T-helper 2 cell treated with Interferon-gamma antibody and Interleukin-4, amounts not matched to agents 5 μg/mL and 100 μg/mL, for 36 hours (primary cell): Measurements from ENCODE around the gene FRMD4B.

ENCODE experiments used
- DNase-seq: peaks from one replicate; pipeline ENCODE4 v3.0.0; 2021; ENCODE audit warnings: low spot score
- H3K27ac Mint-ChIP-seq: one replicate; pipeline ENCODE4 v1.8.0; 2021; ENCODE audit warnings: mild to moderate bottlenecking, mixed read lengths
- H3K27me3 Mint-ChIP-seq: one replicate; pipeline ENCODE4 v1.8.0; 2021; ENCODE audit warnings: low read depth, mixed read lengths
- H3K36me3 Mint-ChIP-seq: one replicate; pipeline ENCODE4 v1.8.0; 2021; ENCODE audit warnings: low read depth, mixed read lengths
- H3K4me1 Mint-ChIP-seq: one replicate; pipeline ENCODE4 v1.8.0; 2021; ENCODE audit warnings: low read depth, mixed read lengths
- H3K4me3 Mint-ChIP-seq: one replicate; pipeline ENCODE4 v1.8.0; 2022; ENCODE audit warnings: mild to moderate bottlenecking, moderate library complexity, mixed read lengths
- H3K9me3 Mint-ChIP-seq: one replicate; pipeline ENCODE4 v1.8.0; 2021; ENCODE audit warnings: mixed read lengths

FRMD4B gene

GRCh38 chr3:69313251-69313650 is 72.6 kb downstream of the FRMD4B start:
- H3K4me3 Mint-ChIP-seq, result no peak overlapping the region
- no peak for DNase-seq
- H3K27ac Mint-ChIP-seq, result no peak overlapping the region
- no peaks in the 10 kb centered on the region for H3K36me3 Mint-ChIP-seq
- no peaks in the 10 kb centered on the region for H3K9me3 Mint-ChIP-seq
- peaks cover 5% of the 10 kb centered on the region for H3K4me1 Mint-ChIP-seq
- no peaks in the 10 kb centered on the region for H3K27me3 Mint-ChIP-seq

- H3K4me3 Mint-ChIP-seq, result no peak overlapping the region
- H3K27ac Mint-ChIP-seq, result no peak overlapping the region
- no peaks in the 10 kb centered on the region for H3K36me3 Mint-ChIP-seq
- H3K27me3 Mint-ChIP-seq, result no peaks in the 10 kb centered on the region
- H3K9me3 Mint-ChIP-seq, result no peaks in the 10 kb centered on the region
- no peak for DNase-seq
- peaks cover 13% of the 10 kb centered on the region for H3K4me1 Mint-ChIP-seq
These were observed 76.1 kb downstream of the FRMD4B start for GRCh38 chr3:69309814-69310213.

GRCh38 chr3:69306239-69307185 is 79.4 kb downstream of the FRMD4B start:
- Mint-ChIP-seq H3K27ac (peak overlapping the region; percentile 12), H3K9me3 (no peaks in the 10 kb centered on the region), H3K36me3 (no peaks in the 10 kb centered on the region), H3K27me3 (no peaks in the 10 kb centered on the region), H3K4me3 (peak overlapping the region; percentile 56), H3K4me1 (peaks cover 14% of the 10 kb centered on the region)
- DNase-seq, result peak; percentile 71

GRCh38 chr3:69305011-69305410 is 80.9 kb downstream of the FRMD4B start:
- Mint-ChIP-seq H3K9me3 (no peaks in the 10 kb centered on the region), H3K27ac (no peak overlapping the region), H3K27me3 (no peaks in the 10 kb centered on the region), H3K36me3 (no peaks in the 10 kb centered on the region), H3K4me3 (no peak overlapping the region), H3K4me1 (peaks cover 14% of the 10 kb centered on the region)
- peak; percentile 31 for DNase-seq

GRCh38 chr3:69304396-69304795 is 81.5 kb downstream of the FRMD4B start:
- Mint-ChIP-seq H3K27me3 (no peaks in the 10 kb centered on the region), H3K4me1 (peaks cover 14% of the 10 kb centered on the region), H3K36me3 (no peaks in the 10 kb centered on the region), H3K9me3 (no peaks in the 10 kb centered on the region), H3K27ac (no peak overlapping the region), H3K4me3 (no peak overlapping the region)
- no peak for DNase-seq

- Mint-ChIP-seq H3K9me3 (no peaks in the 10 kb centered on the region), H3K27me3 (no peaks in the 10 kb centered on the region), H3K4me3 (no peak overlapping the region)
These were observed 85.6 kb downstream of the FRMD4B start for GRCh38 chr3:69300296-69300695.

GRCh38 chr3:69299344-69299743 is 86.5 kb downstream of the FRMD4B start:
- Mint-ChIP-seq H3K9me3 (no peaks in the 10 kb centered on the region), H3K27me3 (no peaks in the 10 kb centered on the region), H3K4me1 (no peaks in the 10 kb centered on the region), H3K27ac (no peak overlapping the region), H3K36me3 (no peaks in the 10 kb centered on the region), H3K4me3 (no peak overlapping the region)
- no peak for DNase-seq

More at GRCh38 chr3:69300296-69300695, 85.6 kb downstream of the FRMD4B start:
- H3K36me3 Mint-ChIP-seq, result no peaks in the 10 kb centered on the region
- peaks cover 4% of the 10 kb centered on the region for H3K4me1 Mint-ChIP-seq
- DNase-seq, result no peak
- H3K27ac Mint-ChIP-seq, result no peak overlapping the region

- Mint-ChIP-seq H3K27me3 (no peaks in the 10 kb centered on the region), H3K4me1 (peaks cover 2% of the 10 kb centered on the region), H3K27ac (no peak overlapping the region), H3K9me3 (no peaks in the 10 kb centered on the region), H3K4me3 (no peak overlapping the region), H3K36me3 (no peaks in the 10 kb centered on the region)
- DNase-seq, result no peak
These were observed 88.4 kb downstream of the FRMD4B start for GRCh38 chr3:69297501-69297900.

- Mint-ChIP-seq H3K4me1 (peaks cover 2% of the 10 kb centered on the region), H3K9me3 (no peaks in the 10 kb centered on the region), H3K4me3 (no peak overlapping the region), H3K27ac (no peak overlapping the region), H3K27me3 (no peaks in the 10 kb centered on the region), H3K36me3 (no peaks in the 10 kb centered on the region)
- DNase-seq, result no peak
These were observed 88.9 kb downstream of the FRMD4B start for GRCh38 chr3:69296995-69297394.

- no peak for DNase-seq
- Mint-ChIP-seq H3K4me3 (no peak overlapping the region), H3K36me3 (no peaks in the 10 kb centered on the region), H3K4me1 (peaks cover 2% of the 10 kb centered on the region), H3K9me3 (no peaks in the 10 kb centered on the region), H3K27ac (no peak overlapping the region), H3K27me3 (no peaks in the 10 kb centered on the region)
These were observed 91.7 kb downstream of the FRMD4B start for GRCh38 chr3:69294014-69294766.

GRCh38 chr3:69292959-69293574 is 92.8 kb downstream of the FRMD4B start:
- Mint-ChIP-seq H3K27ac (no peak overlapping the region), H3K36me3 (no peaks in the 10 kb centered on the region), H3K4me3 (no peak overlapping the region), H3K27me3 (no peaks in the 10 kb centered on the region), H3K4me1 (peaks cover 11% of the 10 kb centered on the region), H3K9me3 (no peaks in the 10 kb centered on the region)
- no peak for DNase-seq

- DNase-seq, result no peak
- H3K27ac Mint-ChIP-seq, result no peak overlapping the region
- no peak overlapping the region for H3K4me3 Mint-ChIP-seq
- no peaks in the 10 kb centered on the region for H3K36me3 Mint-ChIP-seq
- no peaks in the 10 kb centered on the region for H3K27me3 Mint-ChIP-seq
- H3K4me1 Mint-ChIP-seq, result peaks cover 11% of the 10 kb centered on the region
- no peaks in the 10 kb centered on the region for H3K9me3 Mint-ChIP-seq
These were observed 93.7 kb downstream of the FRMD4B start for GRCh38 chr3:69292185-69292584.

- Mint-ChIP-seq H3K27me3 (no peaks in the 10 kb centered on the region), H3K9me3 (no peaks in the 10 kb centered on the region), H3K27ac (no peak overlapping the region), H3K4me1 (peaks cover 11% of the 10 kb centered on the region), H3K36me3 (no peaks in the 10 kb centered on the region), H3K4me3 (no peak overlapping the region)
- no peak for DNase-seq
These were observed 95.5 kb downstream of the FRMD4B start for GRCh38 chr3:69290430-69290829.

GRCh38 chr3:69290006-69290405 is 95.9 kb downstream of the FRMD4B start:
- DNase-seq, result no peak
- Mint-ChIP-seq H3K9me3 (no peaks in the 10 kb centered on the region), H3K4me3 (no peak overlapping the region), H3K36me3 (no peaks in the 10 kb centered on the region), H3K27me3 (no peaks in the 10 kb centered on the region), H3K4me1 (peaks cover 11% of the 10 kb centered on the region), H3K27ac (no peak overlapping the region)
